Activated CD4-positive, CD25-positive, alpha-beta regulatory T cell treated with anti-CD3 and anti-CD28 coated beads, Interleukin-2, amount 50 U/mL, for 72 hours (primary cell): ENCODE measurements around the gene TM9SF3.
A peak's percentile ranks its signal among the peaks of the same experiment; 100 is the strongest.

Experiments
- DNase-seq: peaks from one replicate; pipeline ENCODE4 v3.0.0; 2021

Gene TM9SF3

DNA sequence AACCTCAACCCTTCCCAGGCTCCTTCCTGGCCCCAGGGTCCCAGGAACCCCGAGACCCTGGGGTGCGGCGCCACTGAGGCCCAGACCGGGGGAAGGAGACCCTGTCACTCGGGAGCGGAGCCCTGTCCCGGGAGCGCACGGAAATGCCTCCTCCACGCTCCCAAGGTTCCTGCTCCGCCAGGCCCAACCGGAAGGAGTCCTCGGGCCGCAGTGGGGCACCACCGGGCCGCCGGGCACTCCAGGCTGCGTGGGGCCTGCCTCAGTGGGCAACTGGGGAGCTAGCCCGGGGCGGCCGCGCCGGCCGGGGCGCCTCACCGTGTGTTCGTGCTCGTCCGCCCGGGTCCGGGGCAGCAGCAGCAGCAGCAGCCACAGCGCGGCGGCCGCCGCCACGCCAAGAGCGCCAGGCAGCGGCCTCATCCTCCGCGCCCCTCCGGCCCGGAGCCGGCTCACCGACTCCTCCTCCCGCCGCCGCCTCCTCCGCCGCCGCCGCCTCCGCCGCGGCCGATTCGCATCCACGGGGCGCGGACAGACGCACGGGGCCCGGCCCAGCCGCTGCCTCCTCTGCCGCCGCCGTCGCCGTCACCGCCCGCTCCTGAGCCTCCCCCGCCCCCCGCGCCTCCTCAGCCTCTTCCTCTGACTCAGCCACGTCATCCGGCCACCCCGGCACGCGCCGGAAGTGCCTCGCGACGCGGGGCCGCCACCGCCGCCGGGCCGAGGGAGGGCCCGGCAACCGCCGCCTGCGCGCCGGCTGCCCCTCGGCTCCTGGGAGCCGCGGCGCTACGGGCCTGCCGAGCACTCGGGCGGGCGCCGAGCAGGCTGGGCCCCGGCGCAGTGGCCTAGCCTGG lies at the start of gene TM9SF3:
Gene TM9SF3, minus strand, starts transcription at position 594 of the 845 bp plus-strand sequence. Its CDS starts 177 bp downstream, at position 417.
- DNase-seq = peak; percentile 86

DNA sequence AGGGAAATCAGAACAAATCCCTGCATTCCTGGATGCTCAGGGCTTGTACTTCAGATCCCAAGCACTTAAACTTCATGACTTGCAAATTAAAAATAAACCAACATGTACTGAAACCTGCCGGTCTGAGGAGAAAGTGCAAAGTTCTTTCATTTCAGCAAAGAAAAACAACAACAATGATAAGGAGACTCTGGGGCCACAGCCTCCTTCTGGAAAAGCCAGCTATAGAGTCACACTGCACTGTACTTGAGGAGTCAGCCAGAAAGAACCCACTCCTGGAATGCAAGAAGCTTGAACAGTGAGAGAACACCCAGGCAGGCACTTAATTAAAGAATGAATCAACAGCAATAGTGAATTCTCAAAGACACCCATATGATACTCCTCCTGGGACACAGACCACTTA lies 49.7 kb upstream of the TM9SF3 start:
- DNase-seq = no peak

DNA sequence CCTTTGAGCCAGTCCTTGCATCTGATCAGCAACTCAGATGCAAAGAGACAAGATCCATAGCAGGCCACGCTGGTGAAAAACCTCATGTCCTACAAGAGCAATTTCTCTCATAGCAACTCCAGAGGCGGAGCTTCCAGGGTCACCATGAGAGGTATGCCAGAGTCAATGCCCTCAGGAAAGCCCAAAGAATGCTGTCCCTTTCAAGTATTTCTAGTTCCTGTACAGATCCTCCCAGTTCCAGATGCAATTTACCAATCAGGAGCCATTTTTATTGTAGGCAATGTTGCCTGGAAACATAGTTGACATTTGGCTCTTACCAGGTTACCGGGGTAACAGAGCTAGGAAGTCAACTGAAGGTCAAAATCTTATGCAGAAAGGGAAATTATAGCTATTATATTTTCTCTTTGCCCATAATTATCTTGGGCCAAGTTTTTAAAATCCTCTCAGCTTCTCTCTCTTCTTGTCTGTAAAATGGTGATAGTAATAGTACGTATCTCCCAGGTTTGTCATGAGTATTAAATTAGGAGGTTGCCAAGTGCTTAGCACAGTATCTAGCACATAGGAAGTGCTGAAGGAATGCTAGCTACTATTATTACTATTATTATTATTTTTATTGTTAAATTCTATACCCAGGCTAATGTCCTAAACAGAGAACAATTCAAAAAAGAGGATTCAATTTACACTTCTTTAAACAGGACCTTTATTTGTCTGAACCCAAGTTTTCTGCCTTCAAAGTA lies 46.3 kb upstream of the TM9SF3 start:
- no peak for DNase-seq

DNA sequence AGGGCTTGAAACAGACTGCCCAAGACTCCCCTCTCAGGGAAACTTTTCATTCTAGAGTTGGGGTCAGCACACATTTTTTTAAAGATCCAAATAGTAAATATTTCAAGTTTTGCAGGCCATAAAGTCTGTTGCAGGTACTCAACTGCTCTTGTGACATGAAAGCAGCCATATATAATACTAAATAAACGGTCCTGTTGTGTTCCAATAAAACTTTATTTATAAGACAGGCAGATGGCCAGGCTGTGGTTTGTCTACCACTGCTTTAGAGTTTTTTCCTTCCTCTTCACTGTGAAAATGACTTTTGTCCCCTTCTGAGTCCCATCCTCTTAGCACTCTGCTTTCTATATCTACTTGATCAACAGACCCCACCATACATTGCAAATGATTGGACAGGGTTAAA lies 40.5 kb upstream of the TM9SF3 start:
- no peak for DNase-seq

DNA sequence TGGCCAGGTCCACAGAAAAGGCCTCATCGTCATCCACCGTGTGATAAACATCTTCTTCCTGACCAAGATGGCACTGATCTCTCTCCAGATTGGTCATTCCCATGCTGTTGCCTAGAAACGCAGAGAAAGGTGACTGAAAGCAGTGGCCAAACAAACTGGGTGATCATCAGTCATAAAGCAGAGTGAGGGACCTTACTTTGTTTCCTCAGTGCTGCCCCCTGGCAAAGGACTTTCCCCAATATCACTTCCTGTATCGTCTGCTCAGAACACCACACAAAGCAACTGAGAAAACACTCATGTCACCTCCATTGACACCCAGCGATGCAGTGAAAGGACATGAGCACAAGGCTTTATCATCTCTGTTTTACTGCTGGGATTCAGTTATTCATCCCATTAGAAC lies 40.0 kb upstream of the TM9SF3 start:
- DNase-seq = no peak

GRCh38 chr10:96625173-96625572 lies 38.4 kb upstream of the TM9SF3 start:
- no peak for DNase-seq

DNA sequence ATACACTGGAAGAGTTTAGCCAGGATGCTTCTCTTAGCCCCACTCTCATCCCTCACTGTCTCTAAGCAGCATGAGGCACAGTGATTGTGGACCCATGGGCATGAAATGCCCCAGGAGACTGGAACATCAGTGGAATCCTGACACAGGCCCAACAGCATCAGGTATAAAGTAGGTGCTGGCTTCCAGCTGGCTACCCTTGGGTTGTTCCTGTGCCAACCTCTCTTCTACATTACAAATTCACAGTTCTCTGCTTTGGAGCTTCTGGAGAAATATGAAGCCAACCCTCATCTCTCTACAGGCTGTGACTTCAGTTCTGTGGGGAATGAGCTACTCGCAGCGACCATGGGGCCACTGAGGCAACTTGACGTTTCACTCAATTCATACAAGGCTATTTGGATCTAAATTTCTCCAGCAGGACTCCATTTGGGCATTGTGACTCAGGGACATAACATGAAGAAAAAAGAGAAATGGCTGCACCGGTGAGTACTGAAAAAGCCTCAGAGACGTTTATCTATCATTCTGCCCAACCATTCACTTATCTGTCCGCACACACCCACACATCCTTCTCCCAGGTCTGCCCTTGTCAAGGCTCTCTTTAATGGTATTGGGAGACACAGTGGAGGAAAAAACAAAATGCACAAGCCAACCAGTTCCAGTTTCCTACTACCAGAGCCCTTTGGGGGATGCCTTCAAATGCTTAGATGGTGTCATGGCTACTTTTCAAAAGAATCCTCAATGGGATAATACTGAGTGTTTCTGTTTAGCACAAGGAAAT lies 35.4 kb upstream of the TM9SF3 start:
- no peak for DNase-seq

- no peak for DNase-seq
These were observed 33.3 kb upstream of the TM9SF3 start for GRCh38 chr10:96619796-96620773.

GRCh38 chr10:96619120-96619519 lies 32.3 kb upstream of the TM9SF3 start:
- DNase-seq = no peak

GRCh38 chr10:96618653-96619052 lies 31.8 kb upstream of the TM9SF3 start:
- DNase-seq = no peak

DNA sequence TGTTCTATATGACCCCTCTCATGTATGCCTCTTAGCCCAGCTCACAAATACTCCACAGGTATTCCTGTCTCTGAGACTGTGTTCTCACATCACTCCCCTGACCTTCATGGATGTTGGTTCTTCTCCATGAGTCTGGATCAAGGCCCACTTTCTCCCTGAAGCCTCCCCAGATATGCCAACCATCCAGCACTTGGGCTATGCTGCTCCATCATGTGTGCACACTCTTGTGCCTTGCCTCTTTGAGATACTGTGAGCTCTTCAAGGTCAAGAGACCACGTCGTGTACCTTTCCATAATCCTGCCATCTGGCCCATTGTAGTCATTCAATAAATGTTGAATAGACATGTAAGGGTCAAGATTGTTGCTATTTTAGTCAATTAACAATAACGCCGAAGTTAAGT lies 30.1 kb upstream of the TM9SF3 start:
- DNase-seq = no peak

- DNase-seq = no peak
These were observed 27.7 kb upstream of the TM9SF3 start for GRCh38 chr10:96614515-96614914.

DNA sequence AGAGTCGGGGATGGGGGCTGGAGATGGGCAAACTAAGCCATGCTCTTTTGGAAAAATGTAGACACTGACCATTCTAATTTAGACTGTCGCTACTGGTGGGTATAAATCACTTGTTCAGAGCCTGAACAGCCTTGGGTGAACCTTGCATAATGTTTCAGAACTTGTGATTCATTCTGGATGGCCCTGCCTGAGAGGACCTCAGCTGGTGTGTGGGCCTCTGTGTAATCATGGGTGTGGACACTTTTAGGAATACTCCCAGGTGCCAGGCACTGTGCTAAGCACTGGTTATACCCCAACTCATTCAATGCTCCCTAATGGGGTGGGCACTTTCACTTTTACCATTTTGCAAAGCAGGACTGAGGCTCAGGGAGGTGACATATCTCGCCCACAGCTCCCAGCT lies 26.8 kb upstream of the TM9SF3 start:
- no peak for DNase-seq

DNA sequence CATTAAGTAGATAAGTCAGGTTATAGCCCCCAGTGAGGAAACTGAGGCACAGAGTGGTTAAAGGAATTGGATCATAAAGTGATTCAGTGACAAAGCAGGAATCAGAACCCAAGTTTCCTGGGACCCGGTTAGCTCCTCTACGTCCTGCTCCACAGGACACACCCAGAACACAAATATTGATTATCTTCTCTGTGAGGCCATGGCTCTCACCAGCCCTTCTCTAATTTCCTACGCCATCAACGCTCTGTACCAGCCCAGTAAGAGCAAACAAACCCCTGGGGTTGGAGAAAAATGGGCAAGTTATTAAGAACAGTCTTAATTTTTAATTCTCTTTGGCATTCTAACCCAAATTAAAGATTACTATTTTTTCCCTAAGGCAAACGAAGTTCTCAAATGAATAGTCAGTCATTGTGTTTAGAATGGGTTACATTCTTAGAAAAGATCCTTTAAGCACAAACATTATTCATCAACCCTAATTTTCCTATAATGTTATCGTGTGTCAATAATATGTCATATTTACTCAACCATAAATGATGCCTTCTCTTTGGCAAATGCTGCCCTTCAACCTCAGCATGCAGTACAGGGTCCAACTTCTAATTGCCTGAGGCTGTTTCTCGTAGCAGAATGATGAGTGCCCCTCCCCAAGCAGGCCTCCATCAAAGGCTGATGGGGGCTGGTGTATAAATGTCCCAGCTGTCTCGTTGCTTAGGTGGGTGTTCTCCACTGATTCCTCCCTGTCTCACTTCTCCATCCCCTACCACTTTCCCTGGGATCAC lies 25.4 kb upstream of the TM9SF3 start:
- no peak for DNase-seq

- DNase-seq = no peak
These were observed 24.0 kb upstream of the TM9SF3 start for GRCh38 chr10:96610817-96611216.

- DNase-seq = no peak
These were observed 22.7 kb upstream of the TM9SF3 start for GRCh38 chr10:96609510-96609909.

DNA sequence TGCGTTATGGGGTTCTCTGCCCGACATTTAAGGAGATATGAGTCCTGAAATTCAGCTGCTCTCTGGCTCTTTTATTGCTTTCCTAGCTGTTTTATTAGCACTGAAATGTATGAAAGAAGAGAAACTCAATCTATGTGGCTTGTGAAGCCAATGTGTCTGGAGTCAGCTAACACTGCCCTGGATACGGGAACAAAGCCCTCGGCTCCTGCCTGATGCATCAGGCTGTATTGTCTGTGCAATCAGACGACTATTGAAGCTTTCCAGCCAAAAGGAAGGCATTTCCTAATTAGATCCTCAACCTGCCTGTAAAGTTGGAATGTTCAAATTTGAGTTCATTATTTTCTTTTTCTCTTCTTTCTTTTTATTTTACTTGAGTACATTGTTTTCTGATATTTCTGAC lies 22.0 kb upstream of the TM9SF3 start:
- DNase-seq = no peak

DNA sequence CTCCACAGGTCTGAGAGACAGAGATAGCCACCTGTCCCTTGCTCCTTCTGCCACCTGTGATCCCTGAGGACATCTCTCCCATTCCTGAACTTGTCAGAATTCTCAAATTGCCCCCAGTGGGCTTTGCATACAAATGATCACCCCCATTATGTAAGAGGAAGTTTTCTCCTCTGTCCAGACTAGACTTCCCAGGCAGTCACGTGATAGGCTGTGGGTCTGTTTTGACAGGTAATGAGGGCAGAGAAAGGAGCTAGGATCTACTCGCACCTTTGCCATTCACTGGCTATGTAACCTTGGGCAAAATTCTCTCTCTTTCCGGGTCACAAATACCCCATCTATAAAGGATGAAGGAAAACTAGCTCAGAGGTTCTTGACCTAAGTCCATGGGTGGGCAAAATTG lies 21.4 kb upstream of the TM9SF3 start:
- no peak for DNase-seq

- no peak for DNase-seq
These were observed 20.1 kb upstream of the TM9SF3 start for GRCh38 chr10:96606946-96607345.

GRCh38 chr10:96606216-96606615 lies 19.4 kb upstream of the TM9SF3 start:
- no peak for DNase-seq

GRCh38 chr10:96600337-96600736 lies 13.5 kb upstream of the TM9SF3 start:
- no peak for DNase-seq
